Stimulated activated CD8-positive, alpha-beta memory T cell treated with anti-CD3 and anti-CD28 coated beads, Interleukin-15, amount 100 ng/mL, for 24 hours (primary cell): Measurements from ENCODE around the gene CYP2D6.
"Not testable (repeated sequence)": the region's sequence is repeated elsewhere in the genome, so short reads cannot be mapped to it uniquely, and the experiment has no call there.

Source experiments
- DNase-seq: peaks from one replicate; pipeline ENCODE4 v3.0.0-alpha.2; 2020; ENCODE audit warnings: low read depth

The CYP2D6 gene

DNA sequence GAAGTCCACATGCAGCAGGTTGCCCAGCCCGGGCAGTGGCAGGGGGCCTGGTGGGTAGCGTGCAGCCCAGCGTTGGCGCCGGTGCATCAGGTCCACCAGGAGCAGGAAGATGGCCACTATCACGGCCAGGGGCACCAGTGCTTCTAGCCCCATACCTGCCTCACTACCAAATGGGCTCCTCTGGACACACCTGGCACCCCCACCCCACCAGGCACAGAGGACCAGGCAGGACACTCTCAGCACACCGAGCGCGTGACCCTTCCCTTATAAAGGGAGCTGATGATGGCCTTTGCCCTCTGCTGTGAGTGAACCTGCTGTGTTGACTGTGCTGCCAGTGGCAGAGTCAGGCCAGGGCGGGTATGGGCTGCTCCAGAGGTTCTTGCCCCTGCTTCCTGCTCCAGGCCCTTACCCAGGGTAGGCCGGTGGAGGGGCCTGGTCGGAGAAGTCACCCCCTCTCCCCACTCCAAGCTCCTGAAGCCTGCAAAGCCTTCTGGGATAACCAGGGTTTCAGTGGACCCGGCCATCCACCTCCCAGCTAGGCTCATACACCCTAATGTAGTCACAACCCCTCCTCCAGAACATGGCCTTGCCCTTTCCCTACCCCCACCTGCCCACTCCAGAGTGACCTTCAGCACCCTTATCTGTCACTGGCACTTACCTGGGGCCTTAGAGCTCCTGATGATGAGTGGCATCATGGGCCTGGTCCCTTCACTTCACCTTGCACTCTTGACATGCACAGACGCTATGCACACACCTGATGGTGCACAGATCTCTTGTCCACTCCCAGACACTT lies at the start of gene CYP2D6:
Gene CYP2D6, minus strand, starts transcription at position 172 of the 793 bp plus-strand sequence. Its CDS starts 19 bp downstream, at position 153.
- not testable (repeated sequence) for DNase-seq

DNA sequence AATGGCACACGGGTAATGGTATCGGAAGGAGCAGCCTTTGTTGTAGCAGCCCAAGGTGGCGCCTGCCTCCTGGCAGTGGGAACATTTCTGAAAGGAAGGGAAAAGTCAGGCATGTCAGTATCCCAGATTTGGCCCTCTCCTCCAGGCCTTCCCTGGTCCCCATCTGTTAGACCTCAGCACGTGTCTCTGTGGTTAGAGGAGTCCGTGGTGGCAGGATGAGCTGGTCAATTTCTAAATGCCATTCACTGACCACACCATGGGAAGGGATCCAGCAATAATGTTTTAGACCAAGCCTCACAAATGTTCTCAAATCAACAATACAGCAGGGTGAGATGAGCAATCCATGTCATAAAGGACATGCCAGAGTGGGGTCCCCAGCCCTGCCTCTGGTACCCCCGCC lies 49.0 kb upstream of the CYP2D6 start:
- DNase-seq = no peak

DNA sequence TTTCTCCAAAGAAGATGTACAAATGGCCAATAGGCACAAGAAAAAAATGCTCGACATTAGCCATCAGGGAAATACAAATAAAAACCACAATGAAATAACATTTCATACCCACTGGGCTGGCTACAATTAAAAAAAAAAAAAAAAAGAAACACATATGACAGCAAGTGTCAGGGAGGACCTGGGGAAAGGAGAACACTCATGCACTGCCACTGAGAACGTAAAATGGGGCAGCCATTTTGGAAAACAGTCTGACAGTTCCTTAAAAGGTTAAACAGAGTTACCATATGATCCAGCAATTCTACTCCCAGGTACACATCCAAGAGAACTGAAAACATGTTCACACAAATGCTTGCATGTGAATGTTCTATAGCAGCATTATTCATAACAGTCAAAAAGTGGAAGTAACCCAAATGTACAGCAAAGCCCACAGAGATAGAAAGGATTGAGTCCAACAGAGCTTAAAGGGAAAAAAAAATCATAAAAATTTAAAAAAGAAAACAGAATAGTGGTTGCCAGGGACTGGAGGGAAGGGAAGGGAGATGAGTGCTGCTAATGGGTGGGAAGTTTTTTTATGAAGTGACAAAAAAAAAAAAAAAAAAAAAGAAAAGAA lies 48.4 kb upstream of the CYP2D6 start:
- no peak for DNase-seq

DNA sequence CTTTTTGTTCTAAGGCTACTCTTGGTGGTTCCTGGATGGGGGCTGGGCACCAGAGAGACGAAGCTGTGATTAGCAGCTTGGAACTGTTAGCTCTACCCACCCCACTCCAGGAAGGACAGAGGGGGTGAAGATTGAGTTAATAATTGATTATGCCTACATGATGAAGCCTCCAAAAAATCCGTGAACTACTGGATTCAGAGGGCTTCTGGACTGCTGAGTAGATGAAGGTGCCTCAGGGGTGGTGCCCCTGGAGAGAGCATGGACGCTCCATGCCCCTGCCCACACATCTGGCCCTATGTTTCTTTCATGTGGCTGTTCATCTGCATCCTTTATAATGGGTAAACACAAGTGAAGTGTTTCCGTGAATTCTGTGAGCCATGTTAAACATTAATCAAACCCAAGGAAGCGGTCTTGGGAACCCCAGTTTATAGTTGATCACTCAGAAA lies 47.3 kb upstream of the CYP2D6 start:
- DNase-seq = no peak

DNA sequence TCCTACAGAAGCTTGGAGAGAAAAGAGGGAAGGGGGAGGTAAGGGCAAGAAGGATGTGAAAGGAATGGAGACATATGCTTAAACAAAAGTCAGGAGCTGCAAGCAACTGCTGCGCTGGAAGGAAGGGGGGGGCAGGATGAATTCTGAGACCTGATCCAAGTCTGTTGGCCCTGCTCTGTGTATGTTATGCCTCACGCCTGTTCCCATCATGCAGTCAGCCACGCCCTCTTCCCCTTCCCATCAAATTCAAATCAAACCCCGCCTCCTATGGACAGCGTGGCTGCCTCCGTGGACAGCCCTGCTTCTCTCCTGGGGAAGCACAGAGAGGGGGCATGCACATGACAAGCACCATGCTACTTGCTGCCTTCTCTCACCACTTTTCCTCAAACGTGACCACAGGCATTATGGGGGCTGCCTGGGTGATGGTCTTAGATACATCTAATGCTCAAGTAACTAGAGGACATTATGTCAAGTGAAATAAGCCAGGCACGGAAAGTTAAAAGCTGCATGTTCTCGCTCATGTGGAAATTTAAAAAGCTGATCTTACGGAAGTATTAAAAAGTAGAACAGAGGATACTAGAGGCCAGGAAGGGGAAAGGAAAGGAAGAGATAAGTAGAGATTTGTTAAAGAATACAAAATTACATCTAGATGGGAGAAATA lies 45.8 kb upstream of the CYP2D6 start:
- DNase-seq = no peak

DNA sequence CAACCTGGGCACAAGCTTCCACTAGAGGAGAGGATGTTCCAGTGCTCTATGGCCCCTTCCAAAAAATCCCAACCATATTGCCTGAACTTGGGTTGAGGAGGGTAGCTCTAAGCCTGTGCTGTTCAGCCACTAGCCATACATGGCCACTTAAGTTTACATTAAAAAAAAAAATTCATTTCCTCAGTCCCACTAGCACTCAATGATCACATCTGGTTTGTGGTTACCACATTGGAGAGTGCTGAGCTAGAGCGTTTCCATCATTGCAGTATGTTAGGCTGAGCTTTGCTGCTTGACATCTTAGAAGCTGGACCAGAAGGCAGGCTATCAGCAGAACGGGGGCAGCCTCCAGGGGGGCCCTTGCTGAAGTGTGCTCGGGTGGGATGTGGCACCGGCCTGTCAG lies 43.5 kb upstream of the CYP2D6 start:
- no peak for DNase-seq

DNA sequence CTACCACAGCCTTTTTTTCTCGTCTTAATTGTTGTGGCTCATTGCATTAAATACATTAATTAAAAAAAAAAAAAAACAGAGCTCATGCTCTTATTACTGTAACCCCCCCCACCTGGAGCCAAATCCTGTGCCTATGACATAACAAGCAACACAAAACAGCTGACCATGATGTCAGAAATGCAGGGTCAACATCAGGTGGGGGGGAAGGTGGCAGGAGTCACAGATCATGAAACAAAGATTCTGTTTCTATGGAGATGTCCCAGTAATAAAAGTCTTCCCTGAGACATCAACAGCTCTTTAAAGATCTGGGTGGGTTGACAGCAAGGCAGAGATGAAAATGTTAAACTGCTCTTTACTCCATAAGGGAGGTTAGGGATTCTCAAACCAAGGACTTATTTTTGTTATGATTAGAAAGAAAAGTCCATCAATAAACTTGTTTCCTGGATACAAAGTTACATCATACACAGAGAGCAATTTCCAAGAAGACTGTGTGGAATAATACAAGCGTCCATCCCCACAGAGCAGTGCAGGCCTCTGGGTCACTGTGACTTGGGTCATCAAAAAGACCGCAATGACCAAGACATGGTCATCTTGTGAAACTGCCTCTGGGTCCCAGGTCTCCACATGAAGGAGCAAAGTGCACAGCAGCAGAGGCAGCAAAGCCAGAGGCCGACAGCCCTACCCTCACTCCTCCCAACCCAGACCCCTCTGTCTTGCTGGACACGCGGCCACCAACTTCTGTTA lies 42.7 kb upstream of the CYP2D6 start:
- DNase-seq = no peak

DNA sequence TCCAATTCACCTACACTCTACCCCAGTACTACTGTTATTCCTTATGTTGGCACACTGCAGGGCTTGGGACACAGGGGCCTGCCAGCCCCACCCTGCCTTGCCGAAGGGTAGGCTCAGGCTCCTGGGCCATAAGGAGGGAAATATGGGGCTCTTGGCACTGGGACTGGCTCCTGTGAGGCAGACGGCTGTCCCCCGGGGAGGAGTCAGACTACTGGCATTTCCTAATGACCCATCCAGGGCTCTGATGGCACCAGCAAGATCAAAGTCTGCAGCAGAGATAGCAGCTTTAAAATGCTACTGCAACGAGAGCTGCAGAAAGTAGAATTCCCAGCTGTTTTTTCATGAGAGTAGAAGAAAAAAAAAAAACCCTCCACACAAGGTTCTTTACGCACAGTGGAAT lies 42.2 kb upstream of the CYP2D6 start:
- no peak for DNase-seq

DNA sequence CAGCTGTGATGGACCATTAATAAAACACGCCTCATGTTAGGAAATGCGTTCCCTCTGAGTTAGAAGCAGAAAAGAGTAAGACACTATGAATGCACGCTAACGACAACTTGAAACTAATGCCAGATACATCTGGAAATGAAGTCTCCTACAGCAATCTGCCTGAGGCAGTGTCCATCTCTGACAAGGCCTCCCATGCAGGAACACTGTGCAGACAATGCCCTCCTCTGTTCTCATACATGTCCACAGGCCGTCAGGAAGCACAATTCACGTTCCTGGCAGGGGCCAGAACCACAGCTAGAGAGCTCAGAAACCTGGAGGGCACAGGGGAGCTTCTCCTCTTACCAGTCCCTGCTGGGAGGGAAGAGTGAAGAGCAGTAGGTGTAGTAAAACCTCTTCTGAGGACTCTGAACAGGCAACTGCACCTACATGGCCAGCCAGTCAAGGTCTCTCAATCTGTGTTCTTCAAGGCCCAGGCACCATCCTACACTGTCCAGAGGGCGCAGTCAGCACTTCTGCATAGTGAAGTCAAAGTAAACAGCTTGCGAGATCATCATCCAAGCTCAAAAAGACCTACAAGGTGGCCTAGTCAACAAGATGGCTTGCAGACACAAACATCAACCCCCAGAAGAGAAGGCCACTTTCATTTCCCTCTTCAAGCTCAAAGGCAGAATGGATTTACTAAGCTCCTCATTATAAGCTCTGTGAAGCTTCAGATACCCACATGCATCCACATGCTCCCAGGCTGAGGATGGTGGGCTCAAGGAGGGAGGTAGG lies 41.5 kb upstream of the CYP2D6 start:
- DNase-seq = no peak

DNA sequence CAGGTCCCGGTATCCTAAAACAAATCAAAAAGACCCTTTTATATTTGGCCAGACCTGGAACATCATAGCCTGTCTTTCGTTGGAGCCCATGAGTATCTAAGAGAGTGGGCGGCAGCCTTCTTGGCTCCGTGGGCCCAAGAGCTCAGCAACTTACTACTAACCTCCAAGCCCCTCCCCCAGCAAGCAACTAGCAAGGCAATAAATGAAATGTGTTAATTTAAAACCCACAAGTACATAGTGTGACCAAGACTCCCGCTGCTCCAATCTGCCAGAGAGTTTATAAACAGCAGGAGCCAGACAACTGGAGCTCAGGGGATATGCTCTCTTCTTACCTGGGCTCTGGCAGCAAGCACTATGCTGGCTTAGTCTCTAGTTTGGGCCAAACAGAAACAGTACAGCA lies 40.8 kb upstream of the CYP2D6 start:
- DNase-seq = no peak

DNA sequence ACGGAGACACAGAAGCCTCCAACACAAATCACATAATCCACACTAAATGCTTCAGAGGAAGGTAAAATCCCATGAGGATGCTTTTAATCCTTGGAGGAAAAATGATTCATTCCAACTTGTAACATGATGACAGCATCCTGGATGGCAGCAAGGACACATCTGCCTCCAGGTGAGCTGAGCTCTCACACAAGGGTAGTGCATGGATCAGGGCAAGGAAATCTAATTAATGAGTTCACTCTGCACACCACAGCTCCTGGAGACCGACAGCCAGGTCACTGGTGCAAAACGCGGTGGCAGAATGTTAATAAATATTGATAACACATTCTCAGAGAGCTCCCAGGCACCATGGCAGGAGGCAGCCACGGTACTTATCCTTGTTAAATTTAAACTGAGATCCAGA lies 40.3 kb upstream of the CYP2D6 start:
- DNase-seq = no peak

DNA sequence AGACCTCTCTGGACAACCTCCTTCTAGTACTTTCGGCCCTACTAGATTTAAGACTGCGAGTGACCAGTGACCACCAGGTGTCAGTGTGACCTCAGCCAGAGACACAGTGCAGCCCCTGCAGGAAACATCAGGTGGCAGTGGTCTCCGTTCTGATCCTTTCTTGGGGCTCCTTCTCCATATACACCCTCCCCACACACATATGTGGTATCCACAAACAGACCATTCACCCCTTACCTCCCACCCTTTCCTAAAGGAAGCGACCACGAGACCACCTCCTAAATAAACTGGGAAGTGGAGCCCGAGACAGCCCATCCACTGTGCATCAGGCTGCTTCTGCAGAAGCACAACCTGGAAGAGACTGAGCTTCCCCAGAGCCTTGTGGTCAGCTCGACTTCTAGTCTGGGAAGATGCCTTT lies 38.5 kb upstream of the CYP2D6 start:
- no peak for DNase-seq

DNA sequence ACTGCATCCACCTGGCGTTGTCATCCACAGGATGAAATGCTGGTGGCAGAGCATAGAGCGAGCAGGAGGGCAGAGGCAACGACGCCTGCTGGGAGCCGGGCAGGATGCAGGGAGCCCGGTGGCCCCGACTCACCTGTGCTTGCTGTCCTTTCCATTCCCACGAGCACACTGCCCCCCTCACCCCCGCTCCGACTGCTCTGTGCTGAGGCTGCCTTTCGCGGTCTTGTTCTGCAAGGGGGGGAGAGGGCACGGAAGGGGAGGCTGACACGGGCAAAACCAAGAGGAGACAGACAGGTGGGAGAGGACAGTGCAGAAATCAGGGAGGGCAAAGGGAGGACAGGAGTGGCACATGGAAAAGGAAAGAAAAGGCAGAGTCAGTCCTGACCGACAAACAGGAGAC lies 37.9 kb upstream of the CYP2D6 start:
- DNase-seq = no peak

DNA sequence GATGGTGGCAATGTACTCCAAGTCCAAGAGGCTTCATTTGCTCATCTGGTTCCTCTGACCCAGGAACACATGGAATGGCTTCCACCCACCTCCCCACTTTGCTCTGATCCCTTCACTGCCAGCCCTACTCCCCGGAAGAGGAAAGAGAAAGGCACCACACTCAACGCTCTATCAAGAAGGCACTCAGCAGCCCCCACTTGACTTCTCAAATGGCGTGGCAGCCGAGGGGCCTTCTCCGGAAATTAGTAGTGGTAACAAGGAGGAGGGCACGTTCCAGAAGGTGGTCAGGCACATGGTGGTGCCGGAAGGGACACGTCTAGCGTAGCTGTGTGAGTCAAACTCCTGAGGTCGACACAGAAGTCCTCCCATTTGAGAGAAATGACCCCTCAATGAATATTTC lies 36.5 kb upstream of the CYP2D6 start:
- DNase-seq = no peak

DNA sequence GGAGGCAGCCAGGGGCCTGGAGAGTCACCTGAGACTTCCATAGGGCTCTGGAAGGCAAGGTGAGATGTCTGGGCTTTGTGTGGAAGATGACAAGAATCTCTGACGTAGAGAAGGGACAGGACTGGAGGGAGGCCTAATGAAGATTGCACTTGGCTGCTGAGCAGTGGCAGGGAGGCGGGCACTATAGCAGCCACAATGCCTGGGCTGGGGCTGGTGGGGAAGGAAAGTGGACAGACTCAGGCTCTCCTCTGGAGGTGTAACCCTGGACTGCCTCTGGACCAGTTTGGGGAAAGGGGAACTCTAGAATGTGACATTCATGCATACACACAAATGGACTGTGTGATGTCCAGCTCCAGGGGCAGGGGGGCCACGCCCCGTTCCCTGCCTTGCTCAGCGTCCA lies 34.3 kb upstream of the CYP2D6 start:
- no peak for DNase-seq

DNA sequence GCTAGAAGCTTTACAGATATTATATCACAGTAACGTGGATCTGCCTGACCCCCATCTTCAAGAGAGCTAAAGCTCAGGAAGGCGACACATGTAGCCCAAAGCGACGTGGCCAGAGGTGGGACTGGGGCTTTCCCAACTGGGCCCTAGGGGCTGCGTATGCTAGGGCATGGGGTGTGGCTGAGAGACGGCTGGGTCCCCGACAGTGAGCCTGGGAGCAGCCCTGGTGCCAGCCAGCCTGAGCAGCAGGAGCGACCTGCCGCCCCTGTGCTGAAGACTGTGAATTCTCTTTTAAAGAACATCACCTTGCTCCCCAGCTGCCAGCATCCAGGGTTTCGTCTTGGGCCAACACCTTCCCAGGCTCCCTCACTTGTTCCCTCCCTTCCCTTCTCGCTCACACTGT lies 32.9 kb upstream of the CYP2D6 start:
- no peak for DNase-seq

DNA sequence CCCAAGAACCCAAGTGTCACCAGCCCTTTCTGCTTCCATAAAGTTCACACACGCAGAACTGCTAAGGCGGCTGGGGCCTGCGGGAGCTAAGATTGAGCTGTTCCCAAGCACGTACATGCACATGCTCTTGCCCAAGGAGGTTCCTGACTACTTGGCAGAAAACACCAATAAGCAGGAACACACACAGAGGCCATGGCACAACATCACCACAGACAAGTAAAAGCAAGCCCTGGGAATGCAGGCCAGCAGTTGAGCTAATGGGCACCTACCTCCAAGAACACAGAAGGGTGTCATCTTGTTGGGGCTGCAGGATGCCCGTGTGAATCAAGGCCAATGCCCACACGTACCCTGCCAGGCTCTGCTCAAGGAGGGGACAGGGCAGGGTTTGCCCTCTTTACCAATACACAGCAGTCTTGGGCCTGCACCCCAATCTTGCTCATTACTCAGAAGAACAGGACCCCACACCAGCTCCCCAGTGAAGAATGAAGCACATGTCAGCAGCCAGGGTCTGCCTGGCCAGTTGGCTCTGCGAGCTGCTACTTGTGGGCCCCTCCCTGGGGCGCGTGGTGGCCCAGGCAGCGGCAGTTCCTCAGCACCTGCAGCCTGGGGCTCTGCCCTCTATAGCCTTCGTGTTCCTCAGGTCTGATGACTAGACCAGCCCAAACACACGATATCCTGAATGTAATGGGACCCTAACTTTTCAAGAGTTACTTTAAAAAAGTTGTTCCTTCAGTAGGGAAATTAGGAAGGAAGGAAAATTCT lies 32.3 kb upstream of the CYP2D6 start:
- DNase-seq = no peak

DNA sequence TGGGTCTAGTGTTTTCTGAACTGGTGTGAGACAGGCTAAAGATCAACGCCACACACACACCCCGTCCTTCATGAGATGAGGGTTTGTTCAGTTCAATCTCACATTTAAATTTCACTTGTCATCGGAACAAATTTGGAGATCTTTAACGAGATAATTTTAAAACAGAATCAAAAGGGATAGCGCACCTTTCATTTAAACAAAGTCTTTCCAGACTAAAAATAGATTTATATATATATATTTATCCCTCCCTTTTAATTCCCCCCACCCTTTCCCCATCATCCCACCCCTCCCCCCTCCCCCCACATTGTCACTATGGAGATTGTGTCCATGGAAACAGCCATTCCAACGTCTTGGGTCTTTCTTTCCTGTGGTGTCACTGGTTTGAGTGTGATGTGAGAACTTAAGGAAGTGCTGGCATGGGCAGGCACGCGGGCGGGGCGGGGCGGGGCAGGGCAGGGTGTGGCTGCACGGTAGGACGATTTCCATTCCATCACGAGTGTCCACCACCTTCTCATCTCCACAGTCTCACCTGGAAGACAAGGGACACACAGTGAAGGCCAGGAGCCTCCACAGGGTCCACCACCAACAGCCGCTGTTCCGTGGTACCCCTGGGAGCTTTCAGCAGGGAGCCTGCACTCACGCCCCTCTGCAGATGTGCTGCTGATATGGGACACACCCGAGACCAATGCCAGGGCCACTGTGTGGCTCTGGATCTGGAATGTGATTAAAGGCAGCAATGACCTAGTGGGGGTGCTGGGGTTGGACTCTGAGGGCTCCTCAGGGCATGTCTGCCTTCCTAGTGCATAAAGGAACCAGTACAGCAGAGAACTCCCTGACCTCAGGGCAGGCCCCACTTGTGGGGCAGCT lies 30.5 kb upstream of the CYP2D6 start:
- DNase-seq = no peak

DNA sequence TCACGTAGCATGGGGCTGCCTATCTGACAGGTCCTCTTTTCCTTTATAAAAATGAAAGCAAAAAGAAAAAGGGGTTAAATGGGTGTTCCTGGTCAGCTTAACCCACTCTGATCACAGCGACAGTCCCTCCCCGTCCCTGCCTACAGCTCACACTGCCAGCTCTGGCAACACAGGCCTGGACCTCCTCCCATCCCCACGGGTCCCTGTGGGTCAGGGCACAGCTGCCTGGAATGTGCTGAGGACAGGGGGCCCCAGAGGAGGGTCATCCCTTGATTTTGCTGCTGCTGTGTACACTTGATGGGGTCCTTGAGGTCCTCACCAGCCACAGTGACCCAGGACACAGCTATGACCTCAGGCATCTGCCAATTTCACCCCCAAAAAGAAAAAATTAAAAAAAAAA lies 29.6 kb upstream of the CYP2D6 start:
- DNase-seq = no peak
